Ishikawa (cell line): ENCODE measurements around the gene ATR.

ENCODE experiments used
- CEBPB ChIP-seq: IDR thresholded peaks from 2 replicates; pipeline ENCODE4 v1.6.1; 2012
- CREB1 ChIP-seq: IDR thresholded peaks from 2 replicates; pipeline ENCODE4 v1.6.1; 2012; ENCODE audit warnings: low read depth
- EGR1 ChIP-seq: IDR thresholded peaks from 2 replicates; pipeline ENCODE4 v1.6.1; 2012
- EP300 ChIP-seq: IDR thresholded peaks from 2 replicates; pipeline ENCODE4 v1.6.1; 2012; ENCODE audit warnings: borderline replicate concordance
- FOXM1 ChIP-seq: IDR thresholded peaks from 2 replicates; pipeline ENCODE4 v1.6.1; 2012; ENCODE audit warnings: low read depth, borderline replicate concordance
- NFIC ChIP-seq: IDR thresholded peaks from 2 replicates; pipeline ENCODE4 v1.6.1; 2012
- RAD21 ChIP-seq: IDR thresholded peaks from 2 replicates; pipeline ENCODE4 v1.6.1; 2012; ENCODE audit warnings: low read depth
- TAF1 ChIP-seq: IDR thresholded peaks from 2 replicates; pipeline ENCODE4 v1.6.1; 2012; ENCODE audit warnings: low read depth, mild to moderate bottlenecking
- TCF12 ChIP-seq: IDR thresholded peaks from 2 replicates; pipeline ENCODE4 v1.6.1; 2012; ENCODE audit warnings: low read depth
- TEAD4 ChIP-seq: IDR thresholded peaks from 2 replicates; pipeline ENCODE4 v1.6.1; 2012
- YY1 ChIP-seq: IDR thresholded peaks from 2 replicates; pipeline ENCODE4 v1.6.1; 2012; ENCODE audit warnings: low read depth
- ZBTB7A ChIP-seq: IDR thresholded peaks from 2 replicates; pipeline ENCODE4 v1.6.1; 2012; ENCODE audit warnings: low read depth
- TF ChIP-seq, protein P1 (sequence below): IDR thresholded peaks from 2 replicates; pipeline ENCODE4 v1.6.1; 2012
- TF ChIP-seq, protein P2 (sequence below): IDR thresholded peaks from 2 replicates; pipeline ENCODE4 v1.6.1; 2012
- TF ChIP-seq, protein P3 (sequence below): IDR thresholded peaks from 2 replicates; pipeline ENCODE4 v1.6.1; 2012; ENCODE audit warnings: low read depth, mild to moderate bottlenecking

ATR gene

DNA sequence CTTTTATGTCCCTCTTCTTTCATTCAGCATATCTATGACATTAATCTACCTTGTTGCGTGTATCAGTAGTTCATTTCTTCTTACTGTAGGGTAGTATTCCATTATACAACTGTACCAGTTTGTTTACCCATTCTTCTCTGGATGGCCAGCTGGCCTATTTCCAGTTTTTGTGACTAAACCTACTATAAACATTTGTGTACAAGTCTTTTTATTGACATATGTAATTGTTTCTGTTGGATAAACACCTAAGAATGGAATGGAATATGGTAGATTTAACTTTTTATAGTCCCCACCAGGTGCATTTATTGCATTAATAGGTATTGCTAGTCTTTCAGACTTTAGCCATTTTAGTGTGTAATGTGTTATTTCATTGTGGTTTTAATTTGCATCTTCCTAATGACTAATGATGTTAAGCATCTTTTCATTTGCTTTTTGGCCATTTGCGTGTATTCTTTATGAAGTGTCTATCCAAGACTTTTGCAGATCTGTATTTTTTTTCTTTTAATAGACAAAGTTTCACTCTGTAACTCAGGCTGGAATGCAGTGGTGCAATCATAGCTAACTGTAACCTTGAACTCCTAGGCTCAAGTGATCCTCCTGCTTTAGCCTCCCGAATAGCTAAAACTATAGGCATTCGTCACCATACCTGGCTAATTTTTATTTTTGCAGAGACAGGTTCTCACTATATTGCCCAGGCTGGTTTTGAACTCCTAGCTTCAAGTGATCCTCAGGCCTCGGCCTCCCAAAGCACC is 88.8 kb downstream of the ATR start:
- TF ChIP-seq TEAD4 (no peak), NFIC (no peak), CREB1 (no peak), TCF12 (no peak), CEBPB (no peak), FOXM1 (no peak), EP300 (no peak), TAF1 (no peak), RAD21 (no peak), YY1 (no peak), EGR1 (no peak), ZBTB7A (no peak)
- TF ChIP-seq, protein P1, sequence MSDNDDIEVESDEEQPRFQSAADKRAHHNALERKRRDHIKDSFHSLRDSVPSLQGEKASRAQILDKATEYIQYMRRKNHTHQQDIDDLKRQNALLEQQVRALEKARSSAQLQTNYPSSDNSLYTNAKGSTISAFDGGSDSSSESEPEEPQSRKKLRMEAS: no peak
- TF ChIP-seq, protein P2, sequence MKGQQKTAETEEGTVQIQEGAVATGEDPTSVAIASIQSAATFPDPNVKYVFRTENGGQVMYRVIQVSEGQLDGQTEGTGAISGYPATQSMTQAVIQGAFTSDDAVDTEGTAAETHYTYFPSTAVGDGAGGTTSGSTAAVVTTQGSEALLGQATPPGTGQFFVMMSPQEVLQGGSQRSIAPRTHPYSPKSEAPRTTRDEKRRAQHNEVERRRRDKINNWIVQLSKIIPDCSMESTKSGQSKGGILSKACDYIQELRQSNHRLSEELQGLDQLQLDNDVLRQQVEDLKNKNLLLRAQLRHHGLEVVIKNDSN: no peak
- TF ChIP-seq, protein P3, sequence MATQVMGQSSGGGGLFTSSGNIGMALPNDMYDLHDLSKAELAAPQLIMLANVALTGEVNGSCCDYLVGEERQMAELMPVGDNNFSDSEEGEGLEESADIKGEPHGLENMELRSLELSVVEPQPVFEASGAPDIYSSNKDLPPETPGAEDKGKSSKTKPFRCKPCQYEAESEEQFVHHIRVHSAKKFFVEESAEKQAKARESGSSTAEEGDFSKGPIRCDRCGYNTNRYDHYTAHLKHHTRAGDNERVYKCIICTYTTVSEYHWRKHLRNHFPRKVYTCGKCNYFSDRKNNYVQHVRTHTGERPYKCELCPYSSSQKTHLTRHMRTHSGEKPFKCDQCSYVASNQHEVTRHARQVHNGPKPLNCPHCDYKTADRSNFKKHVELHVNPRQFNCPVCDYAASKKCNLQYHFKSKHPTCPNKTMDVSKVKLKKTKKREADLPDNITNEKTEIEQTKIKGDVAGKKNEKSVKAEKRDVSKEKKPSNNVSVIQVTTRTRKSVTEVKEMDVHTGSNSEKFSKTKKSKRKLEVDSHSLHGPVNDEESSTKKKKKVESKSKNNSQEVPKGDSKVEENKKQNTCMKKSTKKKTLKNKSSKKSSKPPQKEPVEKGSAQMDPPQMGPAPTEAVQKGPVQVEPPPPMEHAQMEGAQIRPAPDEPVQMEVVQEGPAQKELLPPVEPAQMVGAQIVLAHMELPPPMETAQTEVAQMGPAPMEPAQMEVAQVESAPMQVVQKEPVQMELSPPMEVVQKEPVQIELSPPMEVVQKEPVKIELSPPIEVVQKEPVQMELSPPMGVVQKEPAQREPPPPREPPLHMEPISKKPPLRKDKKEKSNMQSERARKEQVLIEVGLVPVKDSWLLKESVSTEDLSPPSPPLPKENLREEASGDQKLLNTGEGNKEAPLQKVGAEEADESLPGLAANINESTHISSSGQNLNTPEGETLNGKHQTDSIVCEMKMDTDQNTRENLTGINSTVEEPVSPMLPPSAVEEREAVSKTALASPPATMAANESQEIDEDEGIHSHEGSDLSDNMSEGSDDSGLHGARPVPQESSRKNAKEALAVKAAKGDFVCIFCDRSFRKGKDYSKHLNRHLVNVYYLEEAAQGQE: no peak

DNA sequence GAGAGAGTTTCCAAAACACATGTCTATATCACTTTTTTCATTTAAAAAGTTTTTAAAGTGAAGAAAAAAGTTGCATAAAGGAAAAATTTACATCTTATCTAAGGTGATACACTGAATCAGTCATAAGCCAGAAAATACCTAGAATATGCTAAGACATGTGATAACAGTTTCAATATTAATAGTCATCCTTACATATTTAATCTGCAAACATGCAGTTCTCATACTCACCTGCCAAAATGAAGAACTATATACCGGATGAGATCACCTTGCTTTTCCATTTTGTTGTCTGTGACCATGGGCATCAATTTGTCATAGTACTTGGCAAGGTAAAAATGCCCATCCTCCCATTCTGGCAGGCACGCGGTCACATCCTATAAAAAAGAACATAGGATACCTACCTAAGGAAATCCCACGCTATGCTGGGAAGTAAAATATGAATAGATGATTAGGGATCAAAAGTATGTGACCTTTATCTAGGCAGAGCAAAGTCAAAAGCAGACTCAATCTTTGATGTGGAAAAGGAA is 93.6 kb downstream of the ATR start:
- no peak for TF ChIP-seq CEBPB
- TF ChIP-seq RAD21: no peak

DNA sequence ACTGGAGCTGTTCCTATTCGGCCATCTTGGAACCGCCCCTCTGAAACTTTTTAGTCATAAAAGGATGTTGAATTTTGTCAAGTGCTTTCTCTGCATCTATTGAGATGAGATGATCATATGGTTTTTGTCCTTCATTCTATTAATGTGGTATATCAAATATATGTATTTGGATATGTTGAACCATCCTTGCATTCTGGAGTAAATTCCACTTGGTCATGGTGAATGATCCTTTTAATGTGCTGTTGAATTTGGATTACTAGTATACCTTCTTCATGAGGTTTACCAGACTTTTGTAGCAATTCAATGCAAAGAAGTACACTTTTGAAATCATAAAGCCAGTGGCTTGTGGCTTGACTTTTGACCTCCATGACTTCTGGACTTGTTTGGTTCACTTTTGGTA is 97.3 kb downstream of the ATR start:
- TF ChIP-seq ZBTB7A: no peak
- TF ChIP-seq, protein P1: no peak
- TF ChIP-seq CREB1: no peak
- no peak for TF ChIP-seq TEAD4

DNA sequence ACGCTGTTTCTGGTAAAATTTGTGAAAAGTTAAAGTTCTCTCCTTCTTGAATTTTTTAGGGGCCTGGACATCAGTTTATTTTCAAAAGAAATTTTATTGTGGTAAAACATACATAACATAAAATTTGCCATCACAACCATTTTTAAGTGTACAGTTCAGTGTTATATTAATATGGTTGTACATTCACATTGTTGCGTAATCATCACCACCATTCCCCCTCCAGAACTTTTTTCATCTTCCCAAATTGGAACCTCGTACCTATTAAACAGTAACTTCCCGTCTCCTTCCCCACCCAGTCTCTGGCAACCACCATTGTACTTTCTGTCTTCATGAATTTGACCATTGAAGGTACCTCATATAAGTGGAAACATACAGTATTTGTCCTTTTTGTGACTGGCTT is 107.7 kb downstream of the ATR start:
- TF ChIP-seq RAD21: no peak
- TF ChIP-seq, protein P1: no peak
- peak; percentile 82 for TF ChIP-seq CEBPB
- TF ChIP-seq EP300: no peak
- TF ChIP-seq EGR1: no peak
- no peak for TF ChIP-seq TEAD4
- no peak for TF ChIP-seq CREB1
- TF ChIP-seq, protein P3: no peak

DNA sequence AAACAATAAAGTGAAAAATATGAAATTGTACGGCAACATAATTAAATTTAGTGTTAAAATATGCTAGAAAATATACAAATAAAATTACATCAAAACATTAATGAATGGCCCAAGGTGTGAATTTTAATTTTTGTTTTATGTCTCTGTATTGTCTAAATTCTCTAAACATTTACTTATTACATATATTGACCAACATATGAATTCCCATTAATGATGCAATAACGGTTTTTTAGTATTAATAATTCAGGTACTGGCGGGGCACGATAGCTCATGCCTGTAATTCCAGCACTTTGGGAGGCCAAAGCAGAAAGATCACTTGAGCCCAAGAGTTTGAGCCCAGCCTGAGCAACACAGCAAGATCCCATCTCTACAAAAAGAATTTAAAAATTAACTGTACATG is 110.1 kb downstream of the ATR start:
- TF ChIP-seq, protein P3: no peak
- TF ChIP-seq CREB1: no peak
- no peak for TF ChIP-seq TEAD4
- TF ChIP-seq TAF1: no peak
- no peak for TF ChIP-seq TCF12
- TF ChIP-seq NFIC: no peak
- TF ChIP-seq YY1: no peak
- TF ChIP-seq EP300: no peak
- TF ChIP-seq, protein P2: no peak
- TF ChIP-seq ZBTB7A: no peak
- TF ChIP-seq, protein P1: no peak
